Esophagus squamous epithelium (tissue), 5 donors: ENCODE results near the gene AS3MT. TPM values are rescaled to one million over a fixed set of nuclear protein-coding genes. Genes with fewer than 3 reads are reported as not detected.
A peak's percentile ranks its signal among the peaks of the same experiment; 100 is the strongest.
"Not testable (repeated sequence)": the region's sequence is repeated elsewhere in the genome, so short reads cannot be mapped to it uniquely, and the experiment has no call there.

Experiments used
- DNase-seq: peaks from one replicate; lab custom pipeline; 2025; lab: John Stamatoyannopoulos, UW
- H3K27ac ChIP-seq, 4 donors: fragments of 200-600 bp; sonication (generic); one replicate each; pipeline ENCODE4 v1.5.1; 2016 to 2019; ENCODE audit warnings: mild to moderate bottlenecking in 1 of 4
- H3K27me3 ChIP-seq, 4 donors: fragments of 200-600 bp; sonication (generic); 1 replicate in 3 of 4; 2 replicates in 1 of 4; pipeline versions ENCODE4 v1.5.1 to v1.6.0; 2017 to 2021; ENCODE audit warnings: antibody characterized with exemption in 1 of 4
- H3K36me3 ChIP-seq, 3 donors: fragments of 200-600 bp; sonication (generic); one replicate each; pipeline ENCODE4 v1.5.1; 2016 to 2019
- H3K4me1 ChIP-seq, 3 donors: fragments of 200-600 bp; sonication (generic); one replicate each; pipeline ENCODE4 v1.5.1; 2017 to 2019
- H3K4me3 ChIP-seq, 4 donors: fragments of 200-600 bp; sonication (generic); 1 replicate in 3 of 4; 2 replicates in 1 of 4; pipeline ENCODE4 v1.5.1; 2016 to 2019; ENCODE audit warnings: mild to moderate bottlenecking in 2 of 4, moderate library complexity in 1 of 4
- H3K9me3 ChIP-seq, 3 donors: fragments of 200-600 bp; sonication (generic); one replicate each; pipeline ENCODE4 v1.5.1; 2016 to 2019
- POLR2A ChIP-seq, 4 donors: fragments of 450-650 bp; IDR thresholded peaks; one replicate each; pipeline ENCODE4 v1.6.1; 2017; ENCODE audit warnings: antibody characterized with exemption in 4 of 4, mild to moderate bottlenecking in 4 of 4, moderate library complexity in 3 of 4
- WGBS, 2 donors: methylation state at CpG; one replicate each; pipeline ENCODE4 v1.1.5; 2018; 5-methylcytosine and 5-hydroxymethylcytosine counted together
- intact Hi-C: fragments of 100-400 bp; cut with DNase I; formaldehyde crosslinking; loops from one replicate; pipeline ENCODE4 v1.15.0; 2022
- total RNA-seq, 4 donors: library from RNA; depleted of rRNA; stranded (reverse); fragments of >200 nt; gene quantifications; one replicate each; pipeline ENCODE4 v1.1.0, GENCODE V29; 2016
- TF ChIP-seq, protein P1 (sequence below), 6 experiments: fragments of 450-650 bp in 4 of 6; fragments of 200-600 bp in 2 of 6; sonication (generic) in 2 of 6; IDR thresholded peaks; one replicate each; pipeline ENCODE4 v1.5.1; 2016 to 2019; ENCODE audit warnings: antibody characterized with exemption in 6 of 6, mild to moderate bottlenecking in 4 of 6, moderate library complexity in 4 of 6
- donor health status: DM: yes; HTN: yes; CAD: no.

AS3MT gene
- total RNA-seq, 4 donors from 2014 or later = 0.44 to 4.4 (median 2.9) TPM

DNA sequence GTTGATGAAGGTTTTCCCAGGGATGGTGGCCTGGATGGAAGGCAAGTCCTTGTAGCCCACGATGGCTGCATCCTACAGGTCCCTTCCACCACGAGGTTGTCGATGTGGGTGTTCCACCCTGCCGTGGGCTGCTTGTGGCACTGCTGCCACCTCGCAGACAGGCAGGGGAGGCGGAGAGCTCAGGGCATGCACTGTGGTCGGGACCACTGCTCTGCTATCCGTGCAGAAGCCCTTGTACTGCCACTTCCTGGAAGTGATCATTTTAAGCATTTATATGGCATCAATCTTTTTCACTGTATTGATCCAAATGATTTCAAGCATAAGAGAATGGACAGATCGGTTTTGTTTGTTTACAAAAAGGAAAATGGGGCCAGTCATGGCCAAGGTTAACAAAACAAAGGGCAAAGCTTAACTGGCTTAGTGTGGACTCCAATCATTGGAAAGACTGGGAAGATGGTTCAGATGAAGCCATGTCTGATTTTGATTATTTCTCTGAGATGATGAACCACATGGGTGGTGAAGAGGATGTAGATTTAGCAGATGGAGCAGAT lies 23.8 kb upstream of the AS3MT start:
- DNase-seq = no peak
- no peaks in the 10 kb centered on the region for H3K9me3 ChIP-seq
- no peak overlapping the region for H3K27ac ChIP-seq
- H3K27me3 ChIP-seq = peaks cover 0 to 9% (median 0%) of the 10 kb centered on the region in 4 donors
- no peaks in the 10 kb centered on the region for H3K36me3 ChIP-seq
- intact Hi-C loops = no loop called here
- TF ChIP-seq, protein P1, sequence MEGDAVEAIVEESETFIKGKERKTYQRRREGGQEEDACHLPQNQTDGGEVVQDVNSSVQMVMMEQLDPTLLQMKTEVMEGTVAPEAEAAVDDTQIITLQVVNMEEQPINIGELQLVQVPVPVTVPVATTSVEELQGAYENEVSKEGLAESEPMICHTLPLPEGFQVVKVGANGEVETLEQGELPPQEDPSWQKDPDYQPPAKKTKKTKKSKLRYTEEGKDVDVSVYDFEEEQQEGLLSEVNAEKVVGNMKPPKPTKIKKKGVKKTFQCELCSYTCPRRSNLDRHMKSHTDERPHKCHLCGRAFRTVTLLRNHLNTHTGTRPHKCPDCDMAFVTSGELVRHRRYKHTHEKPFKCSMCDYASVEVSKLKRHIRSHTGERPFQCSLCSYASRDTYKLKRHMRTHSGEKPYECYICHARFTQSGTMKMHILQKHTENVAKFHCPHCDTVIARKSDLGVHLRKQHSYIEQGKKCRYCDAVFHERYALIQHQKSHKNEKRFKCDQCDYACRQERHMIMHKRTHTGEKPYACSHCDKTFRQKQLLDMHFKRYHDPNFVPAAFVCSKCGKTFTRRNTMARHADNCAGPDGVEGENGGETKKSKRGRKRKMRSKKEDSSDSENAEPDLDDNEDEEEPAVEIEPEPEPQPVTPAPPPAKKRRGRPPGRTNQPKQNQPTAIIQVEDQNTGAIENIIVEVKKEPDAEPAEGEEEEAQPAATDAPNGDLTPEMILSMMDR (IDR thresholded peaks at IDR 0.05) = no peak
- no peak for TF ChIP-seq POLR2A (IDR thresholded peaks at IDR 0.05)
- no peaks in the 10 kb centered on the region for H3K4me1 ChIP-seq
- no peak overlapping the region for H3K4me3 ChIP-seq
- 78 to 89% methylated on average over 9 of the region's 9 CpGs for WGBS, 2 donors

DNA sequence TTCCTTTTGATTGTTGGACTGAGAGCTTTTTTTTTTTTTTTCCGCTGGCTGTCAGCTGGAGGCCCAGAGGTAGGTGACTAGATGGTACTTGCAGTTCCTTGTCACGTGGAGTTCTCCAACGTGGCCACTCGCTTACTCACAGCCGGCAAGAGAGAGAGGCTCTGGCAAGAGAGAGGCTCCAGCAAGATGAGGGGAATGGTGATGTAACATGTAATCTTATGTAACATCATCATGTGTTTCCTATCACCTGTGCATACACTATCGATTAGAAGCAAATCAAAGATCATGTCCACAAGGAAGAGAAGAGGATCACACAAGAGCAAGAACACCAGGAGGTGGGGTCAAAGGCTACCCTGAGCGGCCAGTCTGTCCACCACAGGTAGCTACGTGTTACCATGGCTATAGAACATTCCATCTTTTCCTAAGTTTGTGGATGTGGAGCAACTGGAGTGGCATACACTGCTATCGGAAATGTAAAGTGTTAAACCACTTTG lies 19.2 kb upstream of the AS3MT start:
- H3K36me3 ChIP-seq = no peaks in the 10 kb centered on the region
- H3K27ac ChIP-seq = no peak overlapping the region
- no peak overlapping the region for H3K4me3 ChIP-seq
- TF ChIP-seq POLR2A (IDR thresholded peaks at IDR 0.05) = no peak
- TF ChIP-seq, protein P1 (IDR thresholded peaks at IDR 0.05) = no peak
- no peak for DNase-seq
- H3K4me1 ChIP-seq = peaks cover 3 to 11% (median 8%) of the 10 kb centered on the region in 3 donors
- 74 to 85% methylated on average over 4 to 7 of the region's 9 CpGs for WGBS, 2 donors
- H3K27me3 ChIP-seq = no peaks in the 10 kb centered on the region
- no peaks in the 10 kb centered on the region for H3K9me3 ChIP-seq
- intact Hi-C loops = no loop called here

DNA sequence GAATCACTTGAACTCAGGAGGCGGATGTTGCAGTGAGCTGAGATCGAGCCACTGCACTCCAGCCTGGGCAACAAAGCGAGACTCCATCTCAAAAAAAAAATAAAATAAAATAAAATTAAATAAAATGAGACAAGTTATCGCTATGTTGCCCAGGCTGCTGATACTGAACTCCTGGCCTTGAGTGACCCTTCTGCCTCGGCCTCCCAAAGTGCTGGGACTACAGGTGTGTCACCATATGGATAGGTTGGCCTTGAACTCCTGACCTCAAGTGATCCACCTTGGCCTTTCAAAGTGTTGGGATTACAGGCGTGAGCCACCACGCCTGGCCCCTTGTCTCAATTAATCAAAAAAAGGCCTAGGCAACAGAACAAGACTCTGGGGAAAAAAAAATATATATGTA lies 16.0 kb upstream of the AS3MT start:
- intact Hi-C loops, H3K27me3 ChIP-seq, H3K9me3 ChIP-seq, H3K36me3 ChIP-seq, H3K27ac ChIP-seq, DNase-seq, H3K4me3 ChIP-seq: not testable (repeated sequence)
- 93 to 97% methylated on average over 4 to 7 of the region's 7 CpGs for WGBS, 2 donors
- peaks cover 3 to 27% (median 16%) of the 10 kb centered on the region in 3 donors for H3K4me1 ChIP-seq

DNA sequence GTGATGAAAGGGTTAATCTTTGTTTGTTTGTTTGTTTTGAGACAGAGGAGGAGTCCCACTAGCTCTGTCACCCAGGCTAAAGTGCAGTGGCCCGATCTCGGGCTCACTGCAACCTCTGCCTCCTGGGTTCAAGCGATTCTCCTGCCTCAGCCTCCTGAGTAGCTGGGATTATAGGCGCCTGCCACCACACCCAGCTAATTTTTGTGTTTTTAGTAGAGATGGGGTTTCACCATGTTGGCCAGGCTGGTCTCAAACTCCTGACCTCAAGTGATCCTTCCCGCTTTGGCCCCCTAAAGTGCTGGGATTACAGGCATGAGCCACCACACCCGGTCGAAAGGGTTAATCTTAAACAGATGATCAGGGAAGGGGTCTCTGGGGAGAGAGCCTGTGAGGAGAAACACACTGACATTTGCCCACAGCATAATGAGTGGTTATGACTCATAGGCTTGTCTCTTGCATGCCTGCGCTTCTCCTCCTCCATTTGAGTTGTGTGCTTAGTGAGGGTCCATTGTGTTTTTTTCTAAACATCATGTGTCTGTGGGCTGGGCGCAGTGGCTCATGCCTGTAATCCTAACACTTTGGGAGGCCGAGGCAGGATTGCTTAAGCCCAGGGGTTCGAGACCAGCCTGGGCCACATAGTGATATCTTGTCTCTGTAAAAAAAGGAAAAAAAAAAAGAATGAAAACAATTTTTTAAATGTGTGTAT lies 13.4 kb upstream of the AS3MT start:
- H3K27me3 ChIP-seq, intact Hi-C loops, H3K9me3 ChIP-seq, DNase-seq: not testable (repeated sequence)
- Histone ChIP-seq H3K27ac (peak overlapping the region in 2 of 4 donors; percentile 54 to 64), H3K36me3 (peaks cover 0 to 13% (median 0%) of the 10 kb centered on the region in 3 donors), H3K4me3 (peak overlapping the region in 1 of 4 donors; percentile 15), H3K4me1 (peaks cover 3 to 27% (median 16%) of the 10 kb centered on the region in 3 donors)
- WGBS, 2 donors = 27 to 46% methylated on average over 8 to 11 of the region's 11 CpGs

DNA sequence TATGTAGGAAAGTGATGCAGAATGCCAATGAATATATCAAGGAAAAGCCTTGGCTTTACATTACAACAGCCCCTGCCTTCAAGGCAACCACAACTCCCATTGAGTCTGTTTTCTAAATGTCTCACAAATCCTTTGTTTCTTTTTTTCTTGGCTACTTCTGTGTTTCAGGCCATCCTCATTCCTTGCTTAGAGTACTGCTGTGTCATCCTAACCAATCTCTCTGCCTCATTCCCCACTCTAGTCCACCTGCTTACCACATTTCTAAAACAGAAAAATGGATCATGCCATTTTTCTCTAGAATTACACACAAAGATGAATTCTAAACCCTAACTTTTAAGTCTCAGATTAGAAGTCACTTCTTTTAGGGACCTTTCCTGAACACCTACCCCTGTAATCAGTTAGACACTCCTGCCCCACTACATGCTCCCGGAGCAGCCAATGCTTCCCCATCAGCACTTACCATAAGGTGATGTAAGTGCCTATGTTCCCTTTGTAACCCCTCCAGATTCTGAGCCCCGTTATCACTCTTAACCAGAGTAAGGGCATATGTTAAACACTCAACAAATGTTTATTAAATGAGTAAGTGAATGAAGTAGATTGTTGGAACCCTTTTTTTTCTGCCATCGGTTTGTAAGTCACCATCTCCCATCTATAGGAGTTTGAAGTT lies 12.4 kb upstream of the AS3MT start:
- Histone ChIP-seq H3K36me3 (peaks cover 0 to 23% (median 0%) of the 10 kb centered on the region in 3 donors), H3K4me3 (no peak overlapping the region), H3K4me1 (peaks cover 3 to 27% (median 16%) of the 10 kb centered on the region in 3 donors), H3K27me3 (no peaks in the 10 kb centered on the region), H3K9me3 (no peaks in the 10 kb centered on the region), H3K27ac (no peak overlapping the region)
- 83 to 98% methylated on average over 3 of the region's 3 CpGs for WGBS, 2 donors
- TF ChIP-seq POLR2A (IDR thresholded peaks at IDR 0.05) = no peak
- TF ChIP-seq, protein P1 (IDR thresholded peaks at IDR 0.05) = no peak
- DNase-seq = no peak
- intact Hi-C loops = no loop called here

DNA sequence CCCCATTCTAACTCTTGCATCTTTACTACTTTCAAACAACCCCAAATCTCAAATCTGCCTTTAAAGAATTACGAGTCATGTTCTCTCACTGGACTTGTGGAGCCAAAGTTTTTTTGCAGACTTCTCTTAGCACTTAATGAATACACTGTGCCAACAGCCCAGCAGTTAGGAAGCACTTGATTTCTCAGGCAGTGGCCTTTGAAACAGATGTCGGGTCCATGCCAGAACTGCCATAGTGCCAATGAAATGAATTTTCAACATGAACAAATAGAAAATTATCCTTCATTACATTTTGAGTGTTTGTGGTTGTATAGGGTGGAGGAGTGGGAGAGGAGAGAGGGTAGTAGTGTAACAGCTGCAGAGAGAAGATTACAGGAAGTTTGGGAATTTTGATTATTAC lies 9.4 kb upstream of the AS3MT start:
- no peaks in the 10 kb centered on the region for H3K27me3 ChIP-seq
- peaks cover 0 to 18% (median 10%) of the 10 kb centered on the region in 3 donors for H3K4me1 ChIP-seq
- H3K4me3 ChIP-seq = no peak overlapping the region
- no peak for DNase-seq
- H3K36me3 ChIP-seq = peaks cover 4 to 50% (median 8%) of the 10 kb centered on the region in 3 donors
- intact Hi-C loops = no loop called here
- H3K9me3 ChIP-seq = no peaks in the 10 kb centered on the region
- 92 to 96% methylated on average over 2 of the region's 2 CpGs for WGBS, 2 donors
- no peak for TF ChIP-seq POLR2A (IDR thresholded peaks at IDR 0.05)
- TF ChIP-seq, protein P1 (IDR thresholded peaks at IDR 0.05) = no peak
- H3K27ac ChIP-seq = no peak overlapping the region
